WTC11 (cell line): Measurements from ENCODE around the gene KNL1. TPM values are rescaled to one million over a fixed set of nuclear protein-coding genes. Genes with fewer than 3 reads are reported as not detected.
A peak's percentile ranks its signal among the peaks of the same experiment; 100 is the strongest.

Experiments used
- ATF1 ChIP-seq: sonication (generic); formaldehyde crosslinking; IDR thresholded peaks from 2 replicates; pipeline ENCODE4 v1.8.1; 2023; ENCODE audit warnings: mild to moderate bottlenecking, moderate library complexity, missing genetic modification reagents
- ATF3 ChIP-seq: sonication (generic); formaldehyde crosslinking; conservative IDR thresholded peaks from 2 replicates; pipeline ENCODE4 v1.8.1; 2022; ENCODE audit warnings: mild to moderate bottlenecking, missing genetic modification reagents
- E2F4 ChIP-seq: sonication (generic); formaldehyde crosslinking; IDR thresholded peaks from 2 replicates; pipeline ENCODE4 v1.8.1; 2022; ENCODE audit warnings: low read depth, mild to moderate bottlenecking, moderate library complexity, missing genetic modification reagents, borderline replicate concordance
- FOXP4 ChIP-seq: sonication (generic); formaldehyde crosslinking; IDR thresholded peaks from 2 replicates; pipeline ENCODE4 v1.8.0; 2022; ENCODE audit warnings: mild to moderate bottlenecking, missing genetic modification reagents
- IRF2 ChIP-seq: sonication (generic); formaldehyde crosslinking; IDR thresholded peaks from 2 replicates; pipeline ENCODE4 v1.8.0; 2022; ENCODE audit warnings: low read depth, missing genetic modification reagents, borderline replicate concordance
- JUN ChIP-seq: sonication (generic); formaldehyde crosslinking; IDR thresholded peaks from 2 replicates; pipeline ENCODE4 v1.8.0; 2023; ENCODE audit warnings: mild to moderate bottlenecking, missing genetic modification reagents
- MXD4 ChIP-seq: fragments of 250-450 bp; sonication (Bioruptor Pico); IDR thresholded peaks from 2 replicates; pipeline ENCODE4 v1.8.0; 2021; ENCODE audit warnings: mild to moderate bottlenecking, moderate library complexity, borderline replicate concordance
- NFATC4 ChIP-seq: fragments of 250-450 bp; sonication (Bioruptor Pico); IDR thresholded peaks from 2 replicates; pipeline ENCODE4 v1.9.0; 2021; ENCODE audit warnings: mild to moderate bottlenecking
- OVOL2 ChIP-seq: fragments of 250-450 bp; sonication (Bioruptor Pico); IDR thresholded peaks from 2 replicates; pipeline ENCODE4 v1.9.0; 2021; ENCODE audit warnings: mild to moderate bottlenecking, borderline replicate concordance
- RORB ChIP-seq: fragments of 250-450 bp; sonication (Bioruptor Pico); IDR thresholded peaks from 2 replicates; pipeline ENCODE4 v1.9.0; 2021; ENCODE audit warnings: mild to moderate bottlenecking
- SOX15 ChIP-seq: fragments of 250-450 bp; sonication (Bioruptor Pico); IDR thresholded peaks from 2 replicates; pipeline ENCODE4 v1.9.0; 2021; ENCODE audit warnings: mild to moderate bottlenecking
- STAT6 ChIP-seq: sonication (generic); formaldehyde crosslinking; conservative IDR thresholded peaks from 2 replicates; pipeline ENCODE4 v1.8.1; 2023; ENCODE audit warnings: mild to moderate bottlenecking, low read depth, missing genetic modification reagents, moderate library complexity
- TEAD1 ChIP-seq: sonication (generic); formaldehyde crosslinking; IDR thresholded peaks from 2 replicates; pipeline ENCODE4 v1.8.0; 2022; ENCODE audit warnings: mild to moderate bottlenecking, missing genetic modification reagents
- TEAD4 ChIP-seq: sonication (generic); formaldehyde crosslinking; IDR thresholded peaks from 2 replicates; pipeline ENCODE4 v1.8.0; 2022; ENCODE audit warnings: mild to moderate bottlenecking, missing genetic modification reagents
- ZBTB21 ChIP-seq: sonication (generic); formaldehyde crosslinking; IDR thresholded peaks from 2 replicates; pipeline ENCODE4 v1.8.1; 2023; ENCODE audit warnings: mild to moderate bottlenecking, missing genetic modification reagents, borderline replicate concordance
- ZNF219 ChIP-seq: sonication (generic); formaldehyde crosslinking; IDR thresholded peaks from 2 replicates; pipeline ENCODE4 v1.8.0; 2023; ENCODE audit warnings: missing genetic modification reagents, mild to moderate bottlenecking, borderline replicate concordance
- ZNF317 ChIP-seq: sonication (generic); formaldehyde crosslinking; IDR thresholded peaks from 2 replicates; pipeline ENCODE4 v1.8.1; 2023; ENCODE audit warnings: low read depth, mild to moderate bottlenecking, moderate library complexity, missing genetic modification reagents, borderline replicate concordance
- ZNF532 ChIP-seq: fragments of 250-450 bp; sonication (Bioruptor Pico); IDR thresholded peaks from 2 replicates; pipeline ENCODE4 v1.9.0; 2021; ENCODE audit warnings: mild to moderate bottlenecking, borderline replicate concordance
- total RNA-seq: library from RNA; stranded (reverse); gene quantifications from 3 replicates; pipeline ENCODE4 v1.2.3, GENCODE V29; 2021
- TF ChIP-seq, protein P1 (sequence below): sonication (generic); formaldehyde crosslinking; IDR thresholded peaks from 2 replicates; pipeline ENCODE4 v1.8.1; 2023; ENCODE audit warnings: mild to moderate bottlenecking, missing genetic modification reagents, moderate library complexity
- TF ChIP-seq, protein P2 (sequence below): fragments of 250-450 bp; sonication (Bioruptor Pico); IDR thresholded peaks from 2 replicates; pipeline ENCODE4 v1.9.0; 2021; ENCODE audit warnings: mild to moderate bottlenecking
- TF ChIP-seq, protein P3 (sequence below): sonication (generic); formaldehyde crosslinking; IDR thresholded peaks from 2 replicates; pipeline ENCODE4 v1.8.0; 2022; ENCODE audit warnings: mild to moderate bottlenecking, missing genetic modification reagents

KNL1 gene
- total RNA-seq, 1 experiment from 2014 or later: 24.0 TPM

GRCh38 chr15:40694688-40695468, 100.8 kb downstream of the KNL1 start, which contains the start of gene RAD51 (continued):
- TF ChIP-seq, protein P1, sequence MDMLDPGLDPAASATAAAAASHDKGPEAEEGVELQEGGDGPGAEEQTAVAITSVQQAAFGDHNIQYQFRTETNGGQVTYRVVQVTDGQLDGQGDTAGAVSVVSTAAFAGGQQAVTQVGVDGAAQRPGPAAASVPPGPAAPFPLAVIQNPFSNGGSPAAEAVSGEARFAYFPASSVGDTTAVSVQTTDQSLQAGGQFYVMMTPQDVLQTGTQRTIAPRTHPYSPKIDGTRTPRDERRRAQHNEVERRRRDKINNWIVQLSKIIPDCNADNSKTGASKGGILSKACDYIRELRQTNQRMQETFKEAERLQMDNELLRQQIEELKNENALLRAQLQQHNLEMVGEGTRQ (CRISPR knock-in tag): peak; percentile 48; the same call in 1 of the 2 replicates
- TF ChIP-seq TEAD4 (CRISPR knock-in tag): 0 out of 2 replicates have a peak, but pooled peaks have one; percentile 62
- TF ChIP-seq, protein P2, sequence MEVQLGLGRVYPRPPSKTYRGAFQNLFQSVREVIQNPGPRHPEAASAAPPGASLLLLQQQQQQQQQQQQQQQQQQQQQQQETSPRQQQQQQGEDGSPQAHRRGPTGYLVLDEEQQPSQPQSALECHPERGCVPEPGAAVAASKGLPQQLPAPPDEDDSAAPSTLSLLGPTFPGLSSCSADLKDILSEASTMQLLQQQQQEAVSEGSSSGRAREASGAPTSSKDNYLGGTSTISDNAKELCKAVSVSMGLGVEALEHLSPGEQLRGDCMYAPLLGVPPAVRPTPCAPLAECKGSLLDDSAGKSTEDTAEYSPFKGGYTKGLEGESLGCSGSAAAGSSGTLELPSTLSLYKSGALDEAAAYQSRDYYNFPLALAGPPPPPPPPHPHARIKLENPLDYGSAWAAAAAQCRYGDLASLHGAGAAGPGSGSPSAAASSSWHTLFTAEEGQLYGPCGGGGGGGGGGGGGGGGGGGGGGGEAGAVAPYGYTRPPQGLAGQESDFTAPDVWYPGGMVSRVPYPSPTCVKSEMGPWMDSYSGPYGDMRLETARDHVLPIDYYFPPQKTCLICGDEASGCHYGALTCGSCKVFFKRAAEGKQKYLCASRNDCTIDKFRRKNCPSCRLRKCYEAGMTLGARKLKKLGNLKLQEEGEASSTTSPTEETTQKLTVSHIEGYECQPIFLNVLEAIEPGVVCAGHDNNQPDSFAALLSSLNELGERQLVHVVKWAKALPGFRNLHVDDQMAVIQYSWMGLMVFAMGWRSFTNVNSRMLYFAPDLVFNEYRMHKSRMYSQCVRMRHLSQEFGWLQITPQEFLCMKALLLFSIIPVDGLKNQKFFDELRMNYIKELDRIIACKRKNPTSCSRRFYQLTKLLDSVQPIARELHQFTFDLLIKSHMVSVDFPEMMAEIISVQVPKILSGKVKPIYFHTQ (CRISPR knock-in tag): no peak
- TF ChIP-seq MXD4 (CRISPR knock-in tag): no peak
- TF ChIP-seq TEAD1 (CRISPR knock-in tag): peak; percentile 58; the same call in 1 of the 2 replicates
- TF ChIP-seq, protein P3, sequence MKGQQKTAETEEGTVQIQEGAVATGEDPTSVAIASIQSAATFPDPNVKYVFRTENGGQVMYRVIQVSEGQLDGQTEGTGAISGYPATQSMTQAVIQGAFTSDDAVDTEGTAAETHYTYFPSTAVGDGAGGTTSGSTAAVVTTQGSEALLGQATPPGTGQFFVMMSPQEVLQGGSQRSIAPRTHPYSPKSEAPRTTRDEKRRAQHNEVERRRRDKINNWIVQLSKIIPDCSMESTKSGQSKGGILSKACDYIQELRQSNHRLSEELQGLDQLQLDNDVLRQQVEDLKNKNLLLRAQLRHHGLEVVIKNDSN (CRISPR knock-in tag): peak; percentile 58; the same call in 1 of the 2 replicates
- TF ChIP-seq FOXP4: peak; percentile 72
- TF ChIP-seq ZNF317 (CRISPR knock-in tag): no peak; the same call in 1 of the 2 replicates
- TF ChIP-seq STAT6 (CRISPR knock-in tag): no peak
- TF ChIP-seq OVOL2 (CRISPR knock-in tag): no peak
- no peak for TF ChIP-seq SOX15 (CRISPR knock-in tag)
- no peak for TF ChIP-seq ZNF532 (CRISPR knock-in tag)
- peak; percentile 86; the same call in 1 of the 2 replicates for TF ChIP-seq ZBTB21 (CRISPR knock-in tag)
- peak; percentile 47 for TF ChIP-seq JUN (CRISPR knock-in tag)
- TF ChIP-seq ATF1: no peak
- no peak for TF ChIP-seq IRF2
- no peak for TF ChIP-seq RORB (CRISPR knock-in tag)
- no peak for TF ChIP-seq ATF3 (CRISPR knock-in tag)
- no peak for TF ChIP-seq ZNF219 (CRISPR knock-in tag)
- no peak for TF ChIP-seq NFATC4 (CRISPR knock-in tag)
- TF ChIP-seq E2F4 (CRISPR knock-in tag): peak; percentile 85; the same call in 1 of the 2 replicates
